ENCODE results near the gene CCNY. TPM values are rescaled to one million over a fixed set of nuclear protein-coding genes. Genes with fewer than 3 reads are reported as not detected.

The CCNY gene
- total RNA-seq, 2 experiments from 2014 or later: 64.9 to 66.9 TPM

DNA sequence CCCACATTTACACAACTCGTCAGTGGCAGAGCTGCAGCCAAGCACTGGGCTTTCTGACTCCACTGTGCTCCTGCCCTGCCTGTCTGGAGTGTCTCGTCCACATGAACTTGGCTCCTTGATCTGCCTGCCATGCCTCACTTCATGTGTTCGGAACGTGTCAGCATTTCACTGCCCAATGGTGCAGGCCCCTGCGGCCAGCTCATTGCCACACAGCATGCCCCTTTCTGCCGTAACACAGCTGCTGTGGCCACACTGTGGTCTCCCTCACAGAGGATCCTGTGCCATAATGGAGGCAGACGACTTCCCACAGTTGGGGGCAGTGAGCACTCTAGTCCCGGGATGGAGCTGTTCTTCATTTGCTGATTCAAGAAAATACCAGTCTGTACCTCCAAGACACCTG is 174.6 kb downstream of the CCNY start:
- Mint-ChIP-seq H3K36me3 (ENCODE audit: low read depth) (peaks cover 25% of the 10 kb centered on the region), H3K27ac (no peak overlapping the region), H3K4me3 (no peak overlapping the region), H3K9me3 (no peaks in the 10 kb centered on the region), H3K4me1 (ENCODE audit: low read depth) (peaks cover 66% of the 10 kb centered on the region), H3K27me3 (no peaks in the 10 kb centered on the region)
- H3K4me3 ChIP-seq (ENCODE audit: low read length): no peak overlapping the region
- no peak overlapping the region for H3K27ac ChIP-seq (ENCODE audit: low read depth in 1 of 2, low read length in 2 of 2)
- CTCF ChIA-PET: no interaction called here
- ATAC-seq (ENCODE audit: poor library complexity): no peak
- DNase-seq: no peak
- POLR2A ChIA-PET: no interaction called here
- H3K36me3 ChIP-seq (ENCODE audit: insufficient read depth, low read length): peaks cover 10% of the 10 kb centered on the region
- peaks cover 6% of the 10 kb centered on the region for H3K4me1 ChIP-seq (ENCODE audit: insufficient read depth, low read length)
- intact Hi-C loops (cut with DNase I, micrococcal nuclease): no loop called here
- no peaks in the 10 kb centered on the region for H3K27me3 ChIP-seq (ENCODE audit: control insufficient read depth in 1 of 2, insufficient read depth in 2 of 2, low read length in 2 of 2)
- no peaks in the 10 kb centered on the region for H3K9me3 ChIP-seq (ENCODE audit: control insufficient read depth in 1 of 2, insufficient read depth in 1 of 2, low read length in 2 of 2)
- TF ChIP-seq, protein P1, sequence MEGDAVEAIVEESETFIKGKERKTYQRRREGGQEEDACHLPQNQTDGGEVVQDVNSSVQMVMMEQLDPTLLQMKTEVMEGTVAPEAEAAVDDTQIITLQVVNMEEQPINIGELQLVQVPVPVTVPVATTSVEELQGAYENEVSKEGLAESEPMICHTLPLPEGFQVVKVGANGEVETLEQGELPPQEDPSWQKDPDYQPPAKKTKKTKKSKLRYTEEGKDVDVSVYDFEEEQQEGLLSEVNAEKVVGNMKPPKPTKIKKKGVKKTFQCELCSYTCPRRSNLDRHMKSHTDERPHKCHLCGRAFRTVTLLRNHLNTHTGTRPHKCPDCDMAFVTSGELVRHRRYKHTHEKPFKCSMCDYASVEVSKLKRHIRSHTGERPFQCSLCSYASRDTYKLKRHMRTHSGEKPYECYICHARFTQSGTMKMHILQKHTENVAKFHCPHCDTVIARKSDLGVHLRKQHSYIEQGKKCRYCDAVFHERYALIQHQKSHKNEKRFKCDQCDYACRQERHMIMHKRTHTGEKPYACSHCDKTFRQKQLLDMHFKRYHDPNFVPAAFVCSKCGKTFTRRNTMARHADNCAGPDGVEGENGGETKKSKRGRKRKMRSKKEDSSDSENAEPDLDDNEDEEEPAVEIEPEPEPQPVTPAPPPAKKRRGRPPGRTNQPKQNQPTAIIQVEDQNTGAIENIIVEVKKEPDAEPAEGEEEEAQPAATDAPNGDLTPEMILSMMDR (IDR thresholded peaks at IDR 0.05): no peak

DNA sequence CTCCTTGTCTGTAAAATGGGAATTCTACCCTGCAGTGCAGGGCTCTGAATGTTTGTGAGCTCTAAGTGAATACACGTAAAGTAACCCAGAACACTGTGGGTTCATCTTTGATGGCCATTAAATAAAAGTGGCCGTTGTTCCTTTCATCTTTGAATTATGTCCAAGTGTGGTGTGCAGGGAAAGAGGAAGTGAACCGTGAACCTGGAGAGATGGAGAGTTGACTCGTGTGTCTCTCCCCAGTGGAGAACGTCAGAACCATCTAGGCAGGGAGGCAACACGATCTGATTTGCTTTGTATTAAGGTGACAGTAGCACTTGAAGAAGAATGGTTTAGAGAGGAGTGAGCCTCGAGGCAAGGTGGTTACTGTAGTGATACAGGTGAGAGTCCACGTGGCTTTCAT is 175.3 kb downstream of the CCNY start:
- H3K4me1 ChIP-seq (ENCODE audit: insufficient read depth, low read length): peaks cover 4% of the 10 kb centered on the region
- no peak overlapping the region for H3K27ac ChIP-seq (ENCODE audit: low read depth in 1 of 2, low read length in 2 of 2)
- Mint-ChIP-seq H3K4me3 (no peak overlapping the region), H3K27ac (no peak overlapping the region), H3K9me3 (no peaks in the 10 kb centered on the region), H3K4me1 (ENCODE audit: low read depth) (peaks cover 66% of the 10 kb centered on the region), H3K27me3 (no peaks in the 10 kb centered on the region), H3K36me3 (ENCODE audit: low read depth) (peaks cover 28% of the 10 kb centered on the region)
- CTCF ChIA-PET: no interaction called here
- POLR2A ChIA-PET: interaction anchor here (0.8 kb wide), 1 partner anchor 12 kb away, joined by 3 read pairs; no protein-coding TSS in a partner anchor
- ATAC-seq (ENCODE audit: poor library complexity) (no peak), DNase-seq (no peak)
- no peaks in the 10 kb centered on the region for H3K9me3 ChIP-seq (ENCODE audit: control insufficient read depth in 1 of 2, insufficient read depth in 1 of 2, low read length in 2 of 2)
- H3K4me3 ChIP-seq (ENCODE audit: low read length): no peak overlapping the region
- no peaks in the 10 kb centered on the region for H3K27me3 ChIP-seq (ENCODE audit: control insufficient read depth in 1 of 2, insufficient read depth in 2 of 2, low read length in 2 of 2)
- peaks cover 10% of the 10 kb centered on the region for H3K36me3 ChIP-seq (ENCODE audit: insufficient read depth, low read length)
- intact Hi-C loops (cut with DNase I, micrococcal nuclease): no loop called here
- TF ChIP-seq, protein P1 (IDR thresholded peaks at IDR 0.05): no peak

DNA sequence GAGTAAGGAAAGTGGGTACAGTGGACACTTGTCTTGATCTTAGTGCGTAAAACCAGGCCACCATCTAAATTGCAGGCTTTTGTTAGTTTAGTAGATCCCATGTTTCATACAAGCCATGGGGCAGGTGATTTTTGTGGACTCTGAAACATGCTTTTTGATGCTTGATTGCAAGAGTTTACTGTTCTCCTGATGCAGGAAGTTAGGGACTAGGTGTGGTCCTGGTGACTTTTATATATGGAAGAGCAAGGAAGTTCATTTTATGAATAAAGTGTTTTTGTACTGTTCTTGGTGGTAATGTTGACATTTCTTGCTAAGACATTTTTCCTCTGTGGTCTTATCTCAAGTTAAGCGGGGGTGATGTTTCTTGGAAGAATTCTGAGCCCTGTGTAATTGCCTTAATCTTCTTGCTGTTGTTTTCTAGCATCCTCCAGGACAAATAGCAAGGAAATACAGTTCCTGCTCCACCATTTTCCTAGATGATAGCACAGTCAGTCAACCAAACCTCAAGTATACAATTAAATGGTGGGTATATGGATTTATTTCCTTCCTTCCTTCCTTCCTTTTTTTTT is 179.9 kb downstream of the CCNY start:
- CTCF ChIA-PET: no interaction called here
- TF ChIP-seq, protein P1 (IDR thresholded peaks at IDR 0.05): no peak
- Histone ChIP-seq H3K9me3 (ENCODE audit: control insufficient read depth in 1 of 2, insufficient read depth in 1 of 2, low read length in 2 of 2) (no peaks in the 10 kb centered on the region), H3K36me3 (ENCODE audit: insufficient read depth, low read length) (peaks cover 5% of the 10 kb centered on the region), H3K27ac (ENCODE audit: low read depth in 1 of 2, low read length in 2 of 2) (no peak overlapping the region), H3K27me3 (ENCODE audit: control insufficient read depth in 1 of 2, insufficient read depth in 2 of 2, low read length in 2 of 2) (no peaks in the 10 kb centered on the region), H3K4me1 (ENCODE audit: insufficient read depth, low read length) (peaks cover 3% of the 10 kb centered on the region), H3K4me3 (ENCODE audit: low read length) (no peak overlapping the region)
- no peak for ATAC-seq (ENCODE audit: poor library complexity)
- POLR2A ChIA-PET: no interaction called here
- Mint-ChIP-seq H3K9me3 (no peaks in the 10 kb centered on the region), H3K36me3 (ENCODE audit: low read depth) (peaks cover 18% of the 10 kb centered on the region), H3K4me1 (ENCODE audit: low read depth) (peaks cover 56% of the 10 kb centered on the region), H3K27ac (peak overlapping the region; percentile 0), H3K4me3 (no peak overlapping the region), H3K27me3 (no peaks in the 10 kb centered on the region)
- no peak for DNase-seq
- intact Hi-C loops (cut with DNase I, micrococcal nuclease): no loop called here
